Cardiac fibroblast (primary cell): ENCODE measurements around the gene CCL27.

Experiments
- DNase-seq, 2 donors: peaks; one replicate each; pipeline versions ENCODE4 v3.0.0 to v3.0.0-alpha.2; 2010; ENCODE audit warnings: low read depth in 2 of 2
- H3K4me3 ChIP-seq, 2 donors: replicated peaks in 1 of 2; 1 replicate in 1 of 2; 2 replicates in 1 of 2; pipeline ENCODE4 v1.5.1; 2011; ENCODE audit warnings: low read depth in 2 of 2, low read length in 2 of 2, mild to moderate bottlenecking in 2 of 2, moderate library complexity in 1 of 2
- TF ChIP-seq, protein P1 (sequence below): IDR thresholded peaks from one replicate; pipeline ENCODE4 v1.5.1; 2011; ENCODE audit warnings: low read depth, mild to moderate bottlenecking, low read length, inconsistent platforms

CCL27 gene

DNA sequence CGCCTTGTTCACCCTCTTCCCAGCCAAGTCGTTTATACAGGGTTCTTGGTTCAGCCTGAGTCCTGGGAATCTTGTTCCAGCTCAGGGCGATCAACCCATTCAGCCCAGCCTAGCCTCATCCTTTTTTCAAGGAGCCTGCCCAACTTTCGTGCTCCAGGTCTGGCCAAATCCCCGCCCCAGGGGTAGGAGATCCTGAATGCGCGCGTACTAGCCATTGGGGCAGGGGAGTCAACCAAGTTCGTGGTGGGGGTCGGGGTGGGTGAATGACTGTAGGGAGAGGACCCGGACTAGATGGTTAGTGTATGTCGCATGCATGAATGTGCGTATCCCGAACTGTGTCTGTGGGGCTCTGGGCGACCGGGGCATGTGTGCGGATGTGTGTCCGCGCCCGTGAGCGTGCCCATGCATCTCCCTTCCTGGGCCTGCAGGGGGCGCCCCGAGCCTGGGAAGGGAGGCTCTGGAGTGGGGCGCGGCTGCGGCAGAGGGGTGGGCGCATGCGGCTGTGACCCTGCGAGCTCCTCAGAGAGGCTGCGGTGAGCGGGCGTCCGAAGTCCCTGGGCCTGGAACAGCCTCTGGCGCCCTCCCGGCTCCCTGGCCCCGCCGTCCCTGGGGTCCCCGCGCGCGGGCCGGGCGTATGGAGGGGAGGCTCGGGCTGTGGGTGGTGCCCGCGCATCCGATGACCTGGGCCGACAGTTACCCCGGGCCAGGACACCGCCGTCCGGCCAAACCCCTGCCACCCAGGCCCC is 38.7 kb upstream of the CCL27 start:
- DNase-seq = peak; percentile 65 to 71
- TF ChIP-seq, protein P1, sequence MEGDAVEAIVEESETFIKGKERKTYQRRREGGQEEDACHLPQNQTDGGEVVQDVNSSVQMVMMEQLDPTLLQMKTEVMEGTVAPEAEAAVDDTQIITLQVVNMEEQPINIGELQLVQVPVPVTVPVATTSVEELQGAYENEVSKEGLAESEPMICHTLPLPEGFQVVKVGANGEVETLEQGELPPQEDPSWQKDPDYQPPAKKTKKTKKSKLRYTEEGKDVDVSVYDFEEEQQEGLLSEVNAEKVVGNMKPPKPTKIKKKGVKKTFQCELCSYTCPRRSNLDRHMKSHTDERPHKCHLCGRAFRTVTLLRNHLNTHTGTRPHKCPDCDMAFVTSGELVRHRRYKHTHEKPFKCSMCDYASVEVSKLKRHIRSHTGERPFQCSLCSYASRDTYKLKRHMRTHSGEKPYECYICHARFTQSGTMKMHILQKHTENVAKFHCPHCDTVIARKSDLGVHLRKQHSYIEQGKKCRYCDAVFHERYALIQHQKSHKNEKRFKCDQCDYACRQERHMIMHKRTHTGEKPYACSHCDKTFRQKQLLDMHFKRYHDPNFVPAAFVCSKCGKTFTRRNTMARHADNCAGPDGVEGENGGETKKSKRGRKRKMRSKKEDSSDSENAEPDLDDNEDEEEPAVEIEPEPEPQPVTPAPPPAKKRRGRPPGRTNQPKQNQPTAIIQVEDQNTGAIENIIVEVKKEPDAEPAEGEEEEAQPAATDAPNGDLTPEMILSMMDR = peak; percentile 90
- H3K4me3 ChIP-seq = peak overlapping the region; percentile 49 to 66

GRCh38 chr9:34694811-34695210 is 32.4 kb upstream of the CCL27 start:
- H3K4me3 ChIP-seq = no peak overlapping the region
- DNase-seq = no peak
- TF ChIP-seq, protein P1 = no peak

DNA sequence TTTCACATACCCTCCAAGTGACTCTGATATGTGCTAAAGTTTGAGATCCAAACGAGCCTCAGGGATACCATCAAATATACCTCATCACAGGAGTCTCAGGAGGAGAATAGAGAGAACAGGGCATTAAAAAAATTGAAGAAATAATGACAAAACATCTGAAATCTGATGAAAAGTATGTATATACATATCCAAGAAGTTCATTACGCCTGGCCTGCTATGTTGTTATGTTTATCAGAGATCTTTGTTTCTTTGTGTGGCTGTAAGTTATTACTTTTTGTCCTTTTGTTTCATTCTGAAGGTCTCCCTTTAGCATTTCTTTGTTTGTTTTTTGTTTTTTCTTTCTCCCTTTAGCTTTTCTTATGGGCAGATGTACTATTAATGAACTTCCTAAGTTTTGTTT is 31.1 kb upstream of the CCL27 start:
- no peak overlapping the region for H3K4me3 ChIP-seq
- DNase-seq = no peak
- TF ChIP-seq, protein P1 = no peak

- DNase-seq = no peak
- H3K4me3 ChIP-seq = no peak overlapping the region
- TF ChIP-seq, protein P1 = no peak
Measured at GRCh38 chr9:34691936-34692315, 29.5 kb upstream of the CCL27 start.

GRCh38 chr9:34690983-34691935 is 28.8 kb upstream of the CCL27 start, which contains the start of gene CCL19:
Gene CCL19, minus strand, starts transcription at chr9:34691276. Its CDS starts 137 bp downstream, at chr9:34691139.
- no peak within 1 kb of the TSS for H3K4me3 ChIP-seq
- TF ChIP-seq, protein P1 = no peak
- DNase-seq = no peak

GRCh38 chr9:34689512-34689911 is 27.1 kb upstream of the CCL27 start:
- DNase-seq = no peak
- TF ChIP-seq, protein P1 = no peak
- H3K4me3 ChIP-seq = no peak overlapping the region
